T-cell (primary cell): ENCODE results near the gene CFDP1. TPM values are rescaled to one million over a fixed set of nuclear protein-coding genes. Genes with fewer than 3 reads are reported as not detected.
A peak's percentile ranks its signal among the peaks of the same experiment; 100 is the strongest.

Experiments
- ATAC-seq, 4 experiments: fragments of 200-7000 bp in 3 of 4; fragments of 150-1000 bp in 1 of 4; cut with Tn5 transposase; replicated peaks in 1 of 4; 1 replicate in 3 of 4; 2 replicates in 1 of 4; pipeline ENCODE4 v1.10.0; 2021; ENCODE audit warnings: moderate library complexity in 3 of 4, mild to moderate bottlenecking in 2 of 4, moderate number of reproducible peaks in 1 of 4
- CTCF ChIA-PET, 2 donors: fragments of 300-600 bp; sonication (Branson Sonifier 250); formaldehyde crosslinking; loops; one replicate each; lab custom pipeline; 2022; ENCODE audit warnings: antibody characterized with exemption in 2 of 2; lab: Charles Lee
- POLR2A ChIA-PET, 2 donors: fragments of 300-600 bp; sonication (Branson Sonifier 250); formaldehyde crosslinking; loops; one replicate each; lab custom pipeline; 2022; ENCODE audit warnings: antibody characterized with exemption in 2 of 2; lab: Charles Lee
- DNase-seq, 35 experiments: peaks; one replicate each; pipeline versions ENCODE4 v3.0.0 to v3.0.0-alpha.2; 2013 to 2023
- H3K27ac ChIP-seq: one replicate; pipeline ENCODE4 v1.5.1; 2013; ENCODE audit warnings: low read length
- H3K27me3 ChIP-seq, 2 experiments: replicated peaks in 1 of 2; 1 replicate in 1 of 2; 2 replicates in 1 of 2; pipeline versions ENCODE4 v1.6.1 to v1.7.0; 2013; ENCODE audit warnings: low read length in 1 of 2, mixed read lengths in 1 of 2; ENCODE audit not compliant: control insufficient read depth in 2 of 2, insufficient read depth in 2 of 2; ENCODE audit errors: extremely low read depth in 1 of 2
- H3K36me3 ChIP-seq, 2 donors: 1 replicate in 1 of 2; 2 replicates in 1 of 2; pipeline versions ENCODE4 v1.6.1 to v1.7.0; 2013; ENCODE audit warnings: low read length in 1 of 2; ENCODE audit not compliant: control insufficient read depth in 2 of 2, insufficient read depth in 1 of 2; ENCODE audit errors: extremely low read depth in 1 of 2
- H3K4me1 ChIP-seq, 2 experiments: 1 replicate in 1 of 2; 2 replicates in 1 of 2; pipeline versions ENCODE4 v1.6.1 to v1.7.0; 2013; ENCODE audit warnings: low read length in 2 of 2, mixed read lengths in 1 of 2; ENCODE audit not compliant: insufficient read depth in 2 of 2, control insufficient read depth in 1 of 2; ENCODE audit errors: extremely low read depth in 1 of 2
- H3K4me3 ChIP-seq, 2 donors: 1 replicate in 1 of 2; 2 replicates in 1 of 2; pipeline versions ENCODE4 v1.5.1 to v1.7.0; 2013; ENCODE audit warnings: mild to moderate bottlenecking in 2 of 2, low read length in 1 of 2, moderate library complexity in 1 of 2; ENCODE audit not compliant: control insufficient read depth in 1 of 2; ENCODE audit errors: extremely low read depth in 1 of 2
- H3K9me3 ChIP-seq: 2 replicates; pipeline ENCODE4 v1.7.0; 2013
- H3K27ac Mint-ChIP-seq, 2 donors: one replicate each; pipeline ENCODE4 v1.8.0; 2020 to 2021; ENCODE audit warnings: mild to moderate bottlenecking in 2 of 2, mixed read lengths in 2 of 2
- H3K27me3 Mint-ChIP-seq, 2 donors: one replicate each; pipeline ENCODE4 v1.8.0; 2021 to 2022; ENCODE audit warnings: mixed read lengths in 2 of 2
- H3K36me3 Mint-ChIP-seq: one replicate; pipeline ENCODE4 v1.8.0; 2021; ENCODE audit warnings: mixed read lengths
- H3K4me1 Mint-ChIP-seq, 3 donors: one replicate each; pipeline ENCODE4 v1.8.0; 2020 to 2022; ENCODE audit warnings: mixed read lengths in 3 of 3, mild to moderate bottlenecking in 1 of 3
- H3K4me3 Mint-ChIP-seq, 3 donors: one replicate each; pipeline ENCODE4 v1.8.0; 2020 to 2022; ENCODE audit warnings: mild to moderate bottlenecking in 3 of 3, mixed read lengths in 3 of 3, moderate library complexity in 3 of 3
- H3K9me3 Mint-ChIP-seq, 3 donors: one replicate each; pipeline ENCODE4 v1.8.0; 2020 to 2022; ENCODE audit warnings: mixed read lengths in 3 of 3
- WGBS: methylation state at CpG from one replicate; pipeline ENCODE4 v1.1.5; 2013; ENCODE audit warnings: missing lambda C conversion rate; ENCODE audit not compliant: insufficient coverage; 5-methylcytosine and 5-hydroxymethylcytosine counted together
- total RNA-seq, 35 experiments: library from RNA in 6 of 35; stranded (reverse) in 6 of 35; fragments of 120-200 nt in 1 of 35; gene quantifications; one replicate each; pipeline versions ENCODE4 v1.2.1 to v1.2.4 and lab custom pipeline; 2013 to 2026

CFDP1 gene
- total RNA-seq, 5 donors from 2014 or later (not counting 1 experiment from before 2014, with no cell fraction given): 30.8 to 36.5 (median 34.2) TPM

GRCh38 chr16:75319513-75320411, 113.5 kb downstream of the CFDP1 start:
- H3K9me3 Mint-ChIP-seq: no peaks in the 10 kb centered on the region
- Histone ChIP-seq H3K4me1 (peaks cover 20 to 22% of the 10 kb centered on the region in 2 experiments), H3K9me3 (no peaks in the 10 kb centered on the region), H3K4me3 (peak overlapping the region; percentile 23 to 50), H3K27ac (no peak overlapping the region), H3K36me3 (peaks cover 0 to 2% of the 10 kb centered on the region in 2 donors), H3K27me3 (peaks cover 0 to 9% of the 10 kb centered on the region in 2 experiments)
- peaks cover 36 to 41% (median 39%) of the 10 kb centered on the region in 3 donors for H3K4me1 Mint-ChIP-seq
- H3K4me3 Mint-ChIP-seq: peak overlapping the region; percentile 51 to 69 (median 57)
- CTCF ChIA-PET: no interaction called here
- POLR2A ChIA-PET: interaction anchor here in 1 of 2 donors (0.7 kb wide), 1 partner anchor 742 kb away, joined by 4 read pairs; no protein-coding TSS in a partner anchor
- H3K36me3 Mint-ChIP-seq: peaks cover 23% of the 10 kb centered on the region
- H3K27ac Mint-ChIP-seq: peak overlapping the region in 1 of 2 donors; percentile 24
- ATAC-seq (peak in 3 of 4 experiments; percentile 54 to 68 (median 65)), DNase-seq (peak in 1 of 35 experiments; percentile 30)
- 47% methylated on average over 9 of the region's 13 CpGs for WGBS
- H3K27me3 Mint-ChIP-seq: peaks cover 0 to 2% of the 10 kb centered on the region in 2 donors

GRCh38 chr16:75318737-75319136, 114.6 kb downstream of the CFDP1 start:
- CTCF ChIA-PET: interaction anchor here in 1 of 2 donors (0.8 to 0.9 kb wide), 2 partner anchors 71 to 85 kb away, joined by 3 read pairs; no protein-coding TSS in a partner anchor
- no peak for DNase-seq

DNA sequence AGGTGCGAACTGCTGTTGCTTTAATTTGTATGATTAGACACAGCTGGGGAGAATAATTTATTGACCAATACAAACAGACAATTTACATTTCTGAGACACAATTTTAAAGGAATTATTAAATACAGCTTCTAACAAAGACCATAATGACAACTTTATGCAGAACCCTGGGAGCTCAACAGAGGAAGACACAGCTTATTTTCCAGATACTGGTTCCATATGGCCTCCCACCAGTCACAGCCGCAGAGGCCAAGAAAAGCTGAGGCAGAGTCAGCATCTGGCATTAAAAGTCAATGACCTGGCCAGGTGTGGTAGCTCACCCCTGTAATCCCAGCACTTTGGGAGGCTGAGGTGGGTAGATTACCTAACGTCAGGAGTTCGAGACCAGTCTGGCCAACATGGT, 115.8 kb downstream of the CFDP1 start:
- Mint-ChIP-seq H3K36me3 (peaks cover 31% of the 10 kb centered on the region), H3K4me3 (no peak overlapping the region), H3K27me3 (peaks cover 0 to 2% of the 10 kb centered on the region in 2 donors), H3K27ac (no peak overlapping the region), H3K9me3 (no peaks in the 10 kb centered on the region), H3K4me1 (peaks cover 28 to 34% (median 33%) of the 10 kb centered on the region in 3 donors)
- no peak for DNase-seq
- H3K4me3 ChIP-seq: no peak overlapping the region
- H3K27me3 ChIP-seq: peaks cover 0 to 9% of the 10 kb centered on the region in 2 experiments
- 100% methylated on average over 1 of the region's 4 CpGs for WGBS
- peaks cover 14 to 20% of the 10 kb centered on the region in 2 experiments for H3K4me1 ChIP-seq
- H3K9me3 ChIP-seq: no peaks in the 10 kb centered on the region
- ChIA-PET CTCF (no interaction called here), POLR2A (interaction anchor here in 1 of 2 donors (0.6 to 0.7 kb wide), 2 partner anchors 804 to 1357 kb away, joined by 3 read pairs; no protein-coding TSS in a partner anchor)
- no peak for ATAC-seq
- peaks cover 0 to 5% of the 10 kb centered on the region in 2 donors for H3K36me3 ChIP-seq
- H3K27ac ChIP-seq: no peak overlapping the region

More at GRCh38 chr16:75318737-75319136, 114.6 kb downstream of the CFDP1 start:
- Mint-ChIP-seq H3K36me3 (peaks cover 24% of the 10 kb centered on the region), H3K4me3 (no peak overlapping the region), H3K27me3 (peaks cover 0 to 2% of the 10 kb centered on the region in 2 donors), H3K4me1 (peaks cover 29 to 35% (median 34%) of the 10 kb centered on the region in 3 donors), H3K9me3 (no peaks in the 10 kb centered on the region), H3K27ac (no peak overlapping the region)
- POLR2A ChIA-PET: interaction anchor here in 1 of 2 donors (0.5 kb wide), 1 partner anchor 383 kb away, joined by 3 read pairs; no protein-coding TSS in a partner anchor
- H3K36me3 ChIP-seq: peaks cover 0 to 2% of the 10 kb centered on the region in 2 donors
- H3K4me3 ChIP-seq: no peak overlapping the region
- peaks cover 0 to 9% of the 10 kb centered on the region in 2 experiments for H3K27me3 ChIP-seq
- peaks cover 15 to 20% of the 10 kb centered on the region in 2 experiments for H3K4me1 ChIP-seq
- no peaks in the 10 kb centered on the region for H3K9me3 ChIP-seq
- WGBS: no CpG with 5 or more reads among the region's 3 CpGs
- ATAC-seq: no peak
- no peak overlapping the region for H3K27ac ChIP-seq

DNA sequence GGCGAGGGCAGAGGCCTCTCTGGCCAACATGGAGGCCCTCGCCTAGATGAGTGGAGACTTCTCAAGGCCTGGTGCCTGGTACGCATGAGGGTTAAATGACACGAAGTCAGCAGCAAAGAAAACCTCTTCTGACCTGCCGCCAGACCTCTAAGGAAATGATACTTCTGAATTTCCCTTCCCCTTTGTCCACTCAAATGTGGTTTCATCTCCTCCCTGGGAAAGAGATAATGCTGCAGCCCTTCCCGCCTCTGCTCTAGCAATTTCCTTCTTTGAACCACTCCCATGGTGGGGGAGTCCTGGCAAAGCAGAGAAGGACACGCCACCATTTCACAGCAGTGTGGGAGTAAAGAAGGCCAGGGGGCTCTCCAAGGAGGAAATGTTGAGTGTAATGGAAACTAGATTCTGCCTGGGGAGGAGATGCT, 116.2 kb downstream of the CFDP1 start:
- Histone ChIP-seq H3K4me1 (peaks cover 14 to 20% of the 10 kb centered on the region in 2 experiments), H3K36me3 (peaks cover 0 to 5% of the 10 kb centered on the region in 2 donors), H3K27ac (no peak overlapping the region), H3K9me3 (no peaks in the 10 kb centered on the region), H3K4me3 (no peak overlapping the region), H3K27me3 (peaks cover 0 to 9% of the 10 kb centered on the region in 2 experiments)
- Mint-ChIP-seq H3K4me3 (no peak overlapping the region), H3K27me3 (peaks cover 0 to 2% of the 10 kb centered on the region in 2 donors), H3K9me3 (no peaks in the 10 kb centered on the region), H3K36me3 (peaks cover 31% of the 10 kb centered on the region), H3K4me1 (peaks cover 28 to 34% (median 33%) of the 10 kb centered on the region in 3 donors), H3K27ac (no peak overlapping the region)
- no peak for DNase-seq
- WGBS: 100% methylated on average over 5 of the region's 7 CpGs
- CTCF ChIA-PET: no interaction called here
- ATAC-seq: no peak
- POLR2A ChIA-PET: interaction anchor here in 1 of 2 donors (0.7 kb wide), 1 partner anchor 803 kb away, joined by 3 read pairs; no protein-coding TSS in a partner anchor

GRCh38 chr16:75315539-75316306, 117.6 kb downstream of the CFDP1 start:
- ChIA-PET CTCF (no interaction called here), POLR2A (no interaction called here)
- ATAC-seq: no peak
- no peak overlapping the region for H3K27ac Mint-ChIP-seq
- Histone ChIP-seq H3K9me3 (no peaks in the 10 kb centered on the region), H3K4me1 (peaks cover 13 to 17% of the 10 kb centered on the region in 2 experiments), H3K4me3 (no peak overlapping the region), H3K27ac (no peak overlapping the region), H3K36me3 (peaks cover 0 to 5% of the 10 kb centered on the region in 2 donors), H3K27me3 (peaks cover 0 to 9% of the 10 kb centered on the region in 2 experiments)
- DNase-seq: no peak
- H3K27me3 Mint-ChIP-seq: peaks cover 0 to 2% of the 10 kb centered on the region in 2 donors
- peaks cover 36% of the 10 kb centered on the region for H3K36me3 Mint-ChIP-seq
- WGBS: 100% methylated on average over 1 of the region's 6 CpGs
- peaks cover 20 to 23% (median 21%) of the 10 kb centered on the region in 3 donors for H3K4me1 Mint-ChIP-seq
- no peaks in the 10 kb centered on the region for H3K9me3 Mint-ChIP-seq
- no peak overlapping the region for H3K4me3 Mint-ChIP-seq
